Measurements from ENCODE around the gene TOX2. TPM values are rescaled to one million over a fixed set of nuclear protein-coding genes. Genes with fewer than 3 reads are reported as not detected.

TOX2 gene, protein sequence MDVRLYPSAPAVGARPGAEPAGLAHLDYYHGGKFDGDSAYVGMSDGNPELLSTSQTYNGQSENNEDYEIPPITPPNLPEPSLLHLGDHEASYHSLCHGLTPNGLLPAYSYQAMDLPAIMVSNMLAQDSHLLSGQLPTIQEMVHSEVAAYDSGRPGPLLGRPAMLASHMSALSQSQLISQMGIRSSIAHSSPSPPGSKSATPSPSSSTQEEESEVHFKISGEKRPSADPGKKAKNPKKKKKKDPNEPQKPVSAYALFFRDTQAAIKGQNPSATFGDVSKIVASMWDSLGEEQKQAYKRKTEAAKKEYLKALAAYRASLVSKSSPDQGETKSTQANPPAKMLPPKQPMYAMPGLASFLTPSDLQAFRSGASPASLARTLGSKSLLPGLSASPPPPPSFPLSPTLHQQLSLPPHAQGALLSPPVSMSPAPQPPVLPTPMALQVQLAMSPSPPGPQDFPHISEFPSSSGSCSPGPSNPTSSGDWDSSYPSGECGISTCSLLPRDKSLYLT
- 0.27 TPM for total RNA-seq (2013)
- under 1 TPM; 0.39 to 0.56 (median 0.47) TPM for polyA plus RNA-seq
- 0.14 and 0.56 TPM in 2 replicates for polyA minus RNA-seq
- 0.17 to 2.7 (median 0.35) reads per million in 11 experiments for total RNA-seq

DNA sequence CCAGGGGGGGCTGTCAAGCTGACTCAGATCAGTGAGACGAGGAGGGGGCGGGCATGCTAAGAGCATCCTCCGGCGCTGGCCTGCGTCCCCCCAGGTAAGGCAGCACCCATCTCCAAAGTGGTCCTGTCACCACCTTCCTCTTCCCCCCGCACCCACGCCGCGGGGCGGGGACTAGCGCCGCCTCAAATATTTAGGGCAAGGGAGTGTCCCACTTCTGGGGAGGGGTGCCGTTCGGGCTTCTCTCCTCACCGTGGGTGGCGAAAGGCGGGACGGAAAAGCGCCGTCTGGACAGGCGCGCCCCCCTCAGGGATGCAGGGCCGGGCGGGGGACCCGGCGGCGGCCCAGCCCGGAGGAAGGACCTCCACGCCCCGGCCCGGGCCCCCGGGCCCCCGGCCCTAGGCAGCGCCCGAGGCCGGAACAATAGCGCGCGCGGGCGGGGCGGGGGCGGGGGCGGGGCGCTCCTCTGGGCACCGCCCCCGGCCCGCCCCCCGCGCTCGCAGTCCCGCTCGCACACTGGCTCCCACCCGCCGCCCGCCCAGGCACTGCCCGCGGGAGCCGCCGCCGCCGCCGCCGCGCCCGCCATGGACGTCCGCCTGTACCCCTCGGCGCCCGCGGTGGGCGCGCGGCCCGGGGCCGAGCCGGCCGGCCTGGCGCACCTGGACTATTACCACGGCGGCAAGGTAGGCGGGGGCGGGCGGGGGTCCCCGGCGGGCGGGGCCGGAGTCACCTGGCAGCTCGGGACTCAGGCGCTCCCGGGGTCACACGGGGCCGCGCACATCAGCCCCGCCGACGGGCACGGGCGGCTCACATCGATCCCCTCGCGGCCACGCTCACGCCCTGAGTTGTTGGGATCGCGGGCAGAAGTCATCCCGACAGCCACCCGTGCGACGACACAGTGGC, at the start of gene TOX2:
Gene TOX2, plus strand, starts transcription at position 542 of the 900 bp plus-strand sequence. Its CDS starts 40 bp downstream, at position 582.
- TF ChIP-seq, protein P1, sequence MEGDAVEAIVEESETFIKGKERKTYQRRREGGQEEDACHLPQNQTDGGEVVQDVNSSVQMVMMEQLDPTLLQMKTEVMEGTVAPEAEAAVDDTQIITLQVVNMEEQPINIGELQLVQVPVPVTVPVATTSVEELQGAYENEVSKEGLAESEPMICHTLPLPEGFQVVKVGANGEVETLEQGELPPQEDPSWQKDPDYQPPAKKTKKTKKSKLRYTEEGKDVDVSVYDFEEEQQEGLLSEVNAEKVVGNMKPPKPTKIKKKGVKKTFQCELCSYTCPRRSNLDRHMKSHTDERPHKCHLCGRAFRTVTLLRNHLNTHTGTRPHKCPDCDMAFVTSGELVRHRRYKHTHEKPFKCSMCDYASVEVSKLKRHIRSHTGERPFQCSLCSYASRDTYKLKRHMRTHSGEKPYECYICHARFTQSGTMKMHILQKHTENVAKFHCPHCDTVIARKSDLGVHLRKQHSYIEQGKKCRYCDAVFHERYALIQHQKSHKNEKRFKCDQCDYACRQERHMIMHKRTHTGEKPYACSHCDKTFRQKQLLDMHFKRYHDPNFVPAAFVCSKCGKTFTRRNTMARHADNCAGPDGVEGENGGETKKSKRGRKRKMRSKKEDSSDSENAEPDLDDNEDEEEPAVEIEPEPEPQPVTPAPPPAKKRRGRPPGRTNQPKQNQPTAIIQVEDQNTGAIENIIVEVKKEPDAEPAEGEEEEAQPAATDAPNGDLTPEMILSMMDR (IDR thresholded peaks at IDR 0.05): no peak
- peaks cover 3 to 35% of the 10 kb centered on the region in 2 donors for H3K9me3 ChIP-seq (replicated peaks in 1 of 2; ENCODE audit: control insufficient read depth in 1 of 2, insufficient read depth in 1 of 2, low read length in 2 of 2)
- Mint-ChIP-seq H3K9me3 (peaks cover 10 to 55% (median 38%) of the 10 kb centered on the region in 7 donors), H3K27me3 (ENCODE audit: low read depth in 3 of 3) (peaks cover 71 to 84% (median 74%) of the 10 kb centered on the region in 3 donors), H3K4me3 (peak within 1 kb of the TSS; percentile 70 to 89), H3K27ac (peak within 1 kb of the TSS in 3 of 7 donors; percentile 21 to 60 (median 28)), H3K36me3 (peaks cover 4 to 18% of the 10 kb centered on the region in 2 donors), H3K4me1 (peaks cover 21% of the 10 kb centered on the region)
- H3K27me3 ChIP-seq (ENCODE audit: control insufficient read depth in 2 of 2, insufficient read depth in 2 of 2, low read length in 2 of 2): peaks cover 56 to 81% of the 10 kb centered on the region in 2 donors
- H3K9ac ChIP-seq (ENCODE audit: insufficient read depth, low read length, poor library complexity, severe bottlenecking): peak within 1 kb of the TSS; percentile 21
- peaks cover 16 to 29% of the 10 kb centered on the region in 2 donors for H3K4me1 ChIP-seq (ENCODE audit: control insufficient read depth in 1 of 2, insufficient read depth in 2 of 2, low read length in 2 of 2)
- no peaks in the 10 kb centered on the region for H3K36me3 ChIP-seq (replicated peaks in 1 of 2; ENCODE audit: control insufficient read depth in 1 of 2, insufficient read depth in 2 of 2, low read length in 2 of 2)
- H2AFZ ChIP-seq (ENCODE audit: insufficient read depth, low read depth, low read length, poor library complexity, severe bottlenecking): peak within 1 kb of the TSS; percentile 46
- H3K79me2 ChIP-seq (ENCODE audit: insufficient read depth, low read length): no peaks in the 10 kb centered on the region
- peak within 1 kb of the TSS in 1 of 3 experiments; percentile 40 for H3K4me3 ChIP-seq (replicated peaks in 1 of 3; ENCODE audit: low read depth in 2 of 3, low read length in 3 of 3)
- DNase-seq: no peak
- 2% methylated on average over 101 of the region's 111 CpGs for WGBS (ENCODE audit: insufficient coverage)
- no peaks in the 10 kb centered on the region for H4K20me1 ChIP-seq (ENCODE audit: insufficient read depth, low read length)
- H3K4me2 ChIP-seq (replicated peaks; ENCODE audit: extremely low read depth, low read length, poor library complexity, severe bottlenecking): peak within 1 kb of the TSS; percentile 69
- H3K27ac ChIP-seq (ENCODE audit: low read depth in 1 of 2, low read length in 2 of 2): no peak within 1 kb of the TSS
- intact Hi-C loops (cut with micrococcal nuclease): no loop called here

DNA sequence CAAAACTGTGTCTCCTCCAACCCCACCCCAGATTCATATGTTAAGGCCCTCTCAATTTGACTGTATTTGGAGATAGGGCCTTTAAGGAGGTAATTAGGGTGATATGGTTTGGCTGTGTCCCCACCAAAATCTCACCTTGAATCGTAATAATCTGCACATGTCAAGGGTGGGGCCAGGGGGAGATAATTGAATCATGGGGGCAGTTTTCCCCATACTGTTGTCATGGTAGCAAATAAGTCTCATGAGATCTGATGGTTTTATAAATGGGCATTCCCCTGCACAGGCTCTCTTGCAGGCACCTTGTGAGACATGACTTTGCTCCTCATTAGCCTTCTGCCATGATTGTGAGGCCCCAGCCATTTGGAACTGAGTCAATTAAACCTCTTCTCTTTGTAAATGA, 46.6 kb upstream of the TOX2 start:
- peaks cover 8 to 18% (median 11%) of the 10 kb centered on the region in 3 donors for H3K27me3 Mint-ChIP-seq (ENCODE audit: low read depth in 3 of 3)
- intact Hi-C loops (cut with micrococcal nuclease): no loop called here
- no peak for DNase-seq
- H3K36me3 Mint-ChIP-seq: no peaks in the 10 kb centered on the region
- H3K9me3 Mint-ChIP-seq: no peaks in the 10 kb centered on the region
- Histone ChIP-seq H2AFZ (ENCODE audit: insufficient read depth, low read depth, low read length, poor library complexity, severe bottlenecking) (no peak overlapping the region), H3K27ac (ENCODE audit: low read depth in 1 of 2, low read length in 2 of 2) (no peak overlapping the region), H3K4me2 (replicated peaks; ENCODE audit: extremely low read depth, low read length, poor library complexity, severe bottlenecking) (no peak overlapping the region), H3K9ac (ENCODE audit: insufficient read depth, low read length, poor library complexity, severe bottlenecking) (no peak overlapping the region), H3K79me2 (ENCODE audit: insufficient read depth, low read length) (no peaks in the 10 kb centered on the region), H4K20me1 (ENCODE audit: insufficient read depth, low read length) (no peaks in the 10 kb centered on the region), H3K4me3 (replicated peaks in 1 of 3; ENCODE audit: low read depth in 2 of 3, low read length in 3 of 3) (no peak overlapping the region), H3K9me3 (replicated peaks in 1 of 2; ENCODE audit: control insufficient read depth in 1 of 2, insufficient read depth in 1 of 2, low read length in 2 of 2) (no peaks in the 10 kb centered on the region), H3K27me3 (ENCODE audit: control insufficient read depth in 2 of 2, insufficient read depth in 2 of 2, low read length in 2 of 2) (no peaks in the 10 kb centered on the region), H3K36me3 (replicated peaks in 1 of 2; ENCODE audit: control insufficient read depth in 1 of 2, insufficient read depth in 2 of 2, low read length in 2 of 2) (no peaks in the 10 kb centered on the region), H3K4me1 (ENCODE audit: control insufficient read depth in 1 of 2, insufficient read depth in 2 of 2, low read length in 2 of 2) (no peaks in the 10 kb centered on the region)
- WGBS (ENCODE audit: insufficient coverage): no CpG with 5 or more reads among the region's 1 CpG
- no peak overlapping the region for H3K4me3 Mint-ChIP-seq
- no peak overlapping the region for H3K27ac Mint-ChIP-seq
- TF ChIP-seq, protein P1 (IDR thresholded peaks at IDR 0.05): no peak
- H3K4me1 Mint-ChIP-seq: no peaks in the 10 kb centered on the region
